ENCODE data around the gene PYHIN1.

- TF ChIP-seq POLR2A (IDR thresholded peaks at IDR 0.05) = no peak
- no peak for TF ChIP-seq CTCF (IDR thresholded peaks at IDR 0.05)
Observed at GRCh38 chr1:158961178-158961577, 29.8 kb downstream of the PYHIN1 start.
